CD4-positive, alpha-beta T cell treated with Interleukin-21 for 1 hour (primary cell): ENCODE data around the gene GRIN3B.

Source experiments
- DNase-seq: peaks from one replicate; pipeline ENCODE4 v3.0.0-alpha.2; 2020

The GRIN3B gene

GRCh38 chr19:991174-991931 is 8.9 kb upstream of the GRIN3B start:
- peak; percentile 54 for DNase-seq

DNA sequence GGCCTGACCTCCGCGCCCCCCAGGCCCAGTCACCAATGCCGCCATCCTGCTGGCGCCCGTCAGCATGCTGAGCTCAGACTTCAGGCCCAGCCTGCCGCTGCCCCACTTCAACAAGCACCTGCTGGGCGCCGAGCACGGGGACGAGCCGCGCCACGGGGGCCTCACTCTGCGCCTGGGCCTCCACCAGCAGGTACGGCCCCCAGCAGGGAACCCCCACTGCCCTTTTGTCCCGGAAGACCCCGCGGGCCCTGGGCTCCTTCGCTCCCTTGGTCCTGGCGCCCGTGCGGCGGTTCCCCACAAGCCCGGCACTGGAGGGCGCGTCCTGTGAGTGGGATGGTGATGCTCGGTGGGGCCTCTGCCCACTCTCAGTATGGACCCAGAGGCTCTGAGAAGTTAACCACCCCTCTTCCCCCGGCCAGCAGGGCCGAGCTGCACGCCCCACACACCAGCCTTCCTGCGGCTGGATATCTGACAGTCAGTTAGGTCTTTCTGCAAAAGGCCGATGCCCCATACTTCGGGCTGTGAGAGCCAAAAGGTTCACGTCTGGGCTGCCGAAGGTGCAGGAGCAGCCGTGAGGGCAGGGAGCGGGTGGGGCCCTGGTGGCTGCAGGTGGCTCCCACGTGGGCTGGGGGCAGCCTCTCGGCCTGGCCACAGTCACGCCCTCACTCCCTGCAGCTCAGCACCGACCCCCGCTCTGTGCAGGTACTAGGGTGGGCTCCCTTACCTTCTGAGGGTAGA is 8.1 kb upstream of the GRIN3B start:
- DNase-seq: no peak

DNA sequence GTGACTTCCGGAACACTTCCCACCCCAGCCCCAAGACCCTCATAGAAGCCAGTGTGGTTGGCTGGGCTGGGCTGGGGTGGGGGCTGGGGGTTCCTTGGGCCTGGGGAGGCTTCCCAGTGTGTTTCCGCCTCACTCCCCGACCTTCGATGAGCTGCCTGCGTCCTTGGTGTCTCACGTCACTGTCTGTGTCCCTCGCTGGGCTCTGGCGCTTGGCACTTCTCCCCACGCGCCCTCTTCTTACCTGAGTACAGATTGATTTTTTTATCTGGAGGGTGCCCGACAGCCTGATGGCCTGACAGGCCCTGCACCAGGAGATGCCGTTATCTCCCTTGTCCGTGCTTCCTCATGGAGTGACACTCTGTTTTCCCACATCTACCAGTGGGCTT is 7.6 kb upstream of the GRIN3B start:
- no peak for DNase-seq

GRCh38 chr19:993361-993830 is 6.8 kb upstream of the GRIN3B start:
- DNase-seq: no peak

DNA sequence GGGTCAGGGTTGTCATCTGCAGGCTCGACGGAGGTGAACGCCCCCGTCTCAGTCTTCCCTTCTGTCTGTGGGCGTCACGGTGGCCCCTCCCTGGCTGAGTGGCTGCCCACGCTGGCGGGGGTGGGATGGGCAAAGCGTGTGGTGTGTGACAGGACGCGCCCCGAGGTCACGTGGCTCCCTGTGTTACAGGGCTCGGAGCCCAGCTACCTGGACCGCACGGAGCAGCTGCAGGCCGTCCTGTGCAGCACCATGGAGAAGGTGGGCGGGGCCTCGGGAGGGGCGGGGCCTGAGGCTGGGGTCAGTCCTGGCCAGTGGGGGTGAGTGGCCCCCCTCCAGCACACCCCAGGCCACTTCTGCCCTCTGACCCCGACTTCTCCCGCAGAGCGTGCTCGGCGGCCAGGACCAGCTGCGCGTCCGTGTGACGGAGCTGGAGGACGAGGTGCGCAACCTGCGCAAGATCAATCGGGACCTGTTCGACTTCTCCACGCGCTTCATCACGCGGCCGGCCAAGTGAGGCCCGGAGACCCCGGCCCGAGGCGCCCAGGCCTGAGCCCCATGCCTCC is 6.3 kb upstream of the GRIN3B start:
- DNase-seq: no peak

DNA sequence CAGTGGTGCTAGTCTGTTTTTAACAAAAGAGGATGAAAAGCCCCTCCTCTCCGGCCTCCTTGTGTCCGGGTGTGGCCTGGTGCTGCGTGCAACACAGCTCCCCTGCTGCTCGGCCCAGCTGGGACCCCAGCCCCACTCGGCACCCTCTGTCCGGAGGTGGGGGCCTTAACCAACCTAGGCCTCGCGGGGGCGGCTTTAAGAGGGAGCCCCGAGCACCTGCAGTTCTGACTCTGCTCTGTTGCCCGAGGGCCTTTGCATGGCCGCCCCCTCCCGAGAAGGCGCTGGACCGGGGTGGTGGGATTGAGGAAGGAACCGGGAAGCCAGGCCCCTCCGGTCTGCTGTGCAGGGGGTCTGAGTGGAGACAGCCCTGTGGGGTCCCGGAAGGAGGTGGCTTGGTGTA is 5.7 kb upstream of the GRIN3B start:
- no peak for DNase-seq

- no peak for DNase-seq
These were observed 5.0 kb upstream of the GRIN3B start for GRCh38 chr19:995051-995827.

GRCh38 chr19:996051-996838 is 4.0 kb upstream of the GRIN3B start:
- DNase-seq: peak; percentile 87

DNA sequence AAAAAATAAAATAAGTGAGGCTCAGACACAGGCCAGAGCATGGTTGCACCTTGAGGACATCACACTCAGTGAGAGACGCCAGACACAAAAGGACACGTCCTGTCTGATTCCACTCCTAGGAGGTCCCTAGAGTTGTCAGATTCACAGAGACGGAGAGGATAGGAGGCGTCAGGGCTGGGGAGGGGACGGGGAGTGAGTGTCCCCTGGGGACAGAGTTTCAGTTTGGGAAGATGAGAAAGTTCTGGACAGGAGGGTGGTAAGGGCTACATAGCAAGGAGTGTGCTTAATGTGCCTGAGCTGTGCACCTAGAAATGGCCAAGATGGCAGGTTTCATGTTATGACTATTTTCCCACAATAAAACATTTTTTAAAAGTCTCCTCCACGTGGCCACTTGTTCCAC is 2.2 kb upstream of the GRIN3B start:
- no peak for DNase-seq

DNA sequence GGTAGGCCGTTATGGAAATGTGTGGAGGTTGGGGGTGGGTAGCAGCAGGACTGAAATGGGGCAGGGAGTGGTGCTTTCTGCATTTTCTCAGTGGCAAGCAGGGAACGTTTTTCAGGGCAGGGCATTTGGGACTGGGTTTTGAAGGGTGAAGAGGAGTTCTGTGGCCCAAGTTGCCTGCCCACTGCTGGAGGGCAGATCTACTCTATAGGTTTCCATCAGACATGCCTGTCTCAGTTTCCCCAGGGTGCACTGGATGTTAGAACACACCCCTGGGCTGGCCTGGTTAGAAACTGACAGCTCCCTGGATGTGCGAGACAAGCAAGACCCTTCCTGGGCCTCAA is 870 bp upstream of the GRIN3B start:
- DNase-seq: no peak

DNA sequence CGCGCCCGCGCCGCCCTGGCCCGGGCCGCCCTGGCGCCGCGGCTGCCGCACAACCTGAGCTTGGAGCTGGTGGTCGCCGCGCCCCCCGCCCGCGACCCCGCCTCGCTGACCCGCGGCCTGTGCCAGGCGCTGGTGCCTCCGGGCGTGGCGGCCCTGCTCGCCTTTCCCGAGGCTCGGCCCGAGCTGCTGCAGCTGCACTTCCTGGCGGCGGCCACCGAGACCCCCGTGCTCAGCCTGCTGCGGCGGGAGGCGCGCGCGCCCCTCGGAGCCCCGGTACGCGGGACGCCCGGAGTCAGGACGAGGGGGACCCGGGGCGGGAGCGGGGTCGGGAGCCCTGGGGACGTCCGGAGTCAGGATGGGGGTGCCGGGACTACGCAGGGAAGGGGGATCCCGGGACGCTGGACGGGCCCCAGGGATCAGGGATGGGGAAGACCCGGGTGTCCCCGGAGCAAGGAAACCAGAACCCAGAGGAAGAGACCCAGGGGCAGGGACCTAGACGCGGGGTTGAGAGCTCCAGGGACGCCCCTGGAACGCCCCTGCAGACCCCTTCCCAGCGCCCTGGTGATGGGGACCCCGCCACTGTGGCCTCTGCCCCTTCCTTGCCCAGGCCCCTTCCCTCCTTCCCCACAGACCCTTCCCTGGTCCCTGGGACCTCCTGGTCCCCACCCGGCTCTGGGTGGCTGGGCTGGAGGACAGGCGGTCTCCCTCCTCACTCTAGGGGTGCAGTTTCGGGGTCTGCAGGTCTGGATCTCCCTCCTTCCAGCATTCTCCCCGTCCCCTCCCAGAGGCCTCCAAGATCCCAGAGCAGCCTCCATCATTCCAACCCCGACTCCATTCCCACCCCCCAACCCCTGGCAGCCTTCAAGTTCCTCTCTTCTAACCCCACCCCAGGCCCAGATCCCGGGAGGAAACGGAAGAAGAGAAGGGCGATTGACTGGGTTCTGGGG is 645 bp downstream of the GRIN3B start:
- DNase-seq: no peak

DNA sequence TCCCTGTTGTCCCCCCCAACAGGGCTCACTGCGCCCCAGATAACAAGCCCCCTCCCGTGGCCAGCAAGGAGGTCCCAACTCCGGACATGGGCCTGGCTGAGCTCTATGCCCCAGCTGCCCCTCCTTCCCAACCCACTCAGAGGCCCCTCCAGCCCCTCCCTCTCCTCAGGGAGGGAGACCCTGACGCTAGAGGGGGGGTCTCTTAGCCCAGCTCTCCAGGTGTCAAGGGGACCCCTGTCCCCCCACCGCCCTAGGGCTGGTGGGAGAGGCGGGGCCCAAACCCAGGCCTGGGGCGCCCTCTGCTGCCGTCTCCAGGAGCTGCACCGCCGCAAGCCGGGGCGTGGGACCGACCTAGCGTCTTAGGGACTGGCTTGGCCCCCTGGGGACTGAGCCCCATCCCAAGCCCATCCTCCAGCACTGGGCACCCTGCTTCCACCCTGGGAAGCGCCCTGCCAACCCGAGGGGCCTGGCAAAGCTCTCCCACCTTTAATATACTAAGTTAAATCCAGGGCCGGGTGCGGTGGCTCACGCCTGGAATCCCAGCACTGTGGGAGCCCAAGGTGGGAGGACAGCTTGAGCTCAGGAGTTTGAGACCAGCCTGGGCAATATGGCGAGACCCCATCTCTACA is 1.4 kb downstream of the GRIN3B start:
- DNase-seq: peak; percentile 70

- DNase-seq: no peak
These were observed 2.4 kb downstream of the GRIN3B start for GRCh38 chr19:1002600-1002999.

GRCh38 chr19:1003283-1003682 is 3.1 kb downstream of the GRIN3B start:
- no peak for DNase-seq

GRCh38 chr19:1004204-1004802 is 4.1 kb downstream of the GRIN3B start:
- no peak for DNase-seq

DNA sequence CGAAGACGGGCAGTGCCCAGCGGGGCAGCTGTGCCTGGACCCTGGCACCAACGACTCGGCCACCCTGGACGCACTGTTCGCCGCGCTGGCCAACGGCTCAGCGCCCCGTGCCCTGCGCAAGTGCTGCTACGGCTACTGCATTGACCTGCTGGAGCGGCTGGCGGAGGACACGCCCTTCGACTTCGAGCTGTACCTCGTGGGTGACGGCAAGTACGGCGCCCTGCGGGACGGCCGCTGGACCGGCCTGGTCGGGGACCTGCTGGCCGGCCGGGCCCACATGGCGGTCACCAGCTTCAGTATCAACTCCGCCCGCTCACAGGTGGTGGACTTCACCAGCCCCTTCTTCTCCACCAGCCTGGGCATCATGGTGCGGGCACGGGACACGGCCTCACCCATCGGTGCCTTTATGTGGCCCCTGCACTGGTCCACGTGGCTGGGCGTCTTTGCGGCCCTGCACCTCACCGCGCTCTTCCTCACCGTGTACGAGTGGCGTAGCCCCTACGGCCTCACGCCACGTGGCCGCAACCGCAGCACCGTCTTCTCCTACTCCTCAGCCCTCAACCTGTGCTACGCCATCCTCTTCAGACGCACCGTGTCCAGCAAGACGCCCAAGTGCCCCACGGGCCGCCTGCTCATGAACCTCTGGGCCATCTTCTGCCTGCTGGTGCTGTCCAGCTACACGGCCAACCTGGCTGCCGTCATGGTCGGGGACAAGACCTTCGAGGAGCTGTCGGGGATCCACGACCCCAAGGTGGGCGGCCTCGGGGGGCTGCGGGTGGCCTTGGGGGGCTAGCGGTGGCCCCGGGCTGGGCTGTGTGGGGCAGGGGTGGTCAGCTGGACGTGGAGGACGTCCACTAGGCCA is 4.8 kb downstream of the GRIN3B start:
- DNase-seq: no peak

GRCh38 chr19:1006711-1007398 is 6.6 kb downstream of the GRIN3B start:
- no peak for DNase-seq

- no peak for DNase-seq
These were observed 7.4 kb downstream of the GRIN3B start for GRCh38 chr19:1007399-1008251.
